ENCODE data around the gene UCMA.

The UCMA gene

GRCh38 chr10:13187135-13187534 lies 47.0 kb downstream of the UCMA start:
- DNase-seq (ENCODE audit: low spot score): no peak

DNA sequence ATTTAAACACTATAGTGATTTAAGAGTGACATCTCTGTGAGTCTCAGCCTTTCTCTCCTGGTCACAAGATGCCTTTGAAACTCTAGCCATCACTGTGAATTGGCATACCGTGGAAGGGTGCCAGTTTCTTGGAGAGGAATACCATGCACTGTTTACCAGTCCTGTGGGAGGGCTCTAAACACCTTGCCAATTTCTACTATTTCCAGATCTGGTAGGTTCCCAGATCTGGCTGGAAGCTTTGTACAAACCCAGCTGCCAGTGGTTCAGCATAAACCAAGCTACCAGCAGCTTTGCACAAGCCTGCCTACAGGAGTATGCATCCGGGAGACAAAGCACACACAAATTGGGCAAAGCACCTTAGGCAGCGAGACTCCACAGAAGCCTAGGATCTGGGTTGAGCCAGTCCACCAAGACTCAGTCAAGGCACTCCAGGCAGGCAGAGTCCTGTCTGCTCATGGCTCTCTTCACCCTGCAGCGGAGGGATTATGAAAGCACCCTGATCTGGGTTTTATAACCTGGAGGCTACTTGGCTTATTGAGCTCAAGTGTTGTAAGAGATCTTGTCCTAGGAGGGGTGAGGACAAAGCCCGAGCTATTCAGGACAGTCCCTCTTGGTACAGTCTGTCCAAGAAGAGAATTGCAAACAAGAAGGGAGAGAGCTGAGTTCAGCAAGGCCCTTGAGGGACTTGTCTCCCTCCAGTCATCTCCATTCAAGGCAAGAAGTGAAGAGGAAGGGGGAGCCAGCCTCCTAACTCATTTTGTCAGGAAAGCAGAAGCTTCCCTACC lies 49.3 kb downstream of the UCMA start:
- DNase-seq (ENCODE audit: low spot score): no peak

GRCh38 chr10:13184276-13184675 lies 49.9 kb downstream of the UCMA start:
- DNase-seq (ENCODE audit: low spot score): no peak

DNA sequence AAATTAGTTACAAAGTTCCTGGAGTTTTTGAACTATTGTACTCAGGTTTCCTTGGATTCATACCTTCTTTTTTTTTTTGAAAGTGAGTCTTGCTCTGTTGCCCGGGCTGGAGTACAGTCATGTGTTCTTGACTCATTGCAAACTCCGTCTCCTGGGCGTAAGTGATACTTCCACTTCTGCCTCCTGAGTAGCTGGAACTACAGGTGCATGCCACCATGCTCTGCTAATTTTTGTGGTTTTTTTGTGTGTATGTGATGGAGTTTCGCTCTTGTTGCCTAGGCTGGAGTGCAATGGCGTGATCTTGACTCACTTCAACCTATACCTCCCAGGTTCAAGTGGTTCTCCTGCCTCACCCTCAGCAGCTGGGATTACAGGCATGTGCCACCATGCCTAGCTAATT lies 50.5 kb downstream of the UCMA start:
- DNase-seq (ENCODE audit: low spot score): no peak

DNA sequence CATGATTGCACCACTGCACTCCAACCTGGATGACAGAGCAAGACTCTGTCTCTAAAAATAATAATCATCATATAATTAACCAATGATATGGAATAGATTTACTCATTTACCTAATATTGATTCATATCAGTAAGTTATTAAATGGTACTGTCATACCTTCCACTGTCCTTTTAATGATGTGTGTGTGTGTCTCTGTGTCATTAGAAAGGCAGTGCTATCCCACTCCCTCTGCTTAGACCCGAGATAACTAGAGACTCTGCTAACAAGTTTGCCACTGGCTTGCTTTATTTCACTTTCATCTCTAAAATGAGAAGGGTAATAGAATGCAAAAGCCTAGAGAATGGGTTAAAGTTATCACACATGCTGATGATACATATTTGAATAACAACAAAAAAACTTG lies 51.8 kb downstream of the UCMA start:
- no peak for DNase-seq (ENCODE audit: low spot score)

- DNase-seq (ENCODE audit: low spot score): no peak
Measured at GRCh38 chr10:13180788-13181187, 53.4 kb downstream of the UCMA start.

DNA sequence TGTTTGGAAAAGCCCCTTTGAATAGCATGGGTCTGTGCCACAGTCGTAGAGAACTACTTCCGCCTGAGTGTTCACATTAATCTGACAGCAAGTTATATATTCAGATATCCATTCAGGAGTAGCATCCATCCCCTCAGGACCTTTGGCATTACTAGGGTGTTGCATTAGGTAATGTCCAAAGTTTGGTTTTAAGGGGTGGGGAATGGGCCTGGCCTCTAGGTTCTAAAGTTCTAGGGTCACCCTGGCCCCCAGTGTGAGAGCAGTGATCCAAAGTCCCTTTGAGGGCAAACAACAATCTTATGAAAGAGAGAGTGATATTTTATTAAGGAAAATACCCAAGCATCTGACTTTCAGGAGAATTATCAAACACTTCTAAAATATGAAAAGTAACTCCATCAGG lies 60.6 kb downstream of the UCMA start:
- no peak for DNase-seq (ENCODE audit: low spot score)
